Measurements from ENCODE around the gene RASA1.
A peak's percentile ranks its signal among the peaks of the same experiment; 100 is the strongest.

RASA1 gene

DNA sequence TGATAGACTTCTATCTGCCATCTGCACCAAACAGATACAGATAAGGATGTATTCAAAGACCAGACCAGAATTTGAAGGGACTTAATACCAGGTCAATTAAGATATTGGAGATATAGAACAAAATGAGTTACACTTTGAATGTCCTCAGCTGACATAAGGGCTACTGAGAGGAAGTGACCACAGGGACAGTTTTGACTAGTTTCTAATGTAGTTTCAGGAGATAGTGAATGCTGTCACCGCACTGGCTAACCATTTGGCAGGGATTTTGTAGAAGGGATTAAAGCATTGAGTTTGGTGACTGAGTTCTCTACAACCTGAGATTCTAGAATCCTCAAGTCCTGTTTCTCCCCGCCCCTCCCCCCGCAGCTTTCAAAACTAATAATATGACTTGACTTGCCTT lies 122.4 kb downstream of the RASA1 start:
- TF ChIP-seq, protein P1, sequence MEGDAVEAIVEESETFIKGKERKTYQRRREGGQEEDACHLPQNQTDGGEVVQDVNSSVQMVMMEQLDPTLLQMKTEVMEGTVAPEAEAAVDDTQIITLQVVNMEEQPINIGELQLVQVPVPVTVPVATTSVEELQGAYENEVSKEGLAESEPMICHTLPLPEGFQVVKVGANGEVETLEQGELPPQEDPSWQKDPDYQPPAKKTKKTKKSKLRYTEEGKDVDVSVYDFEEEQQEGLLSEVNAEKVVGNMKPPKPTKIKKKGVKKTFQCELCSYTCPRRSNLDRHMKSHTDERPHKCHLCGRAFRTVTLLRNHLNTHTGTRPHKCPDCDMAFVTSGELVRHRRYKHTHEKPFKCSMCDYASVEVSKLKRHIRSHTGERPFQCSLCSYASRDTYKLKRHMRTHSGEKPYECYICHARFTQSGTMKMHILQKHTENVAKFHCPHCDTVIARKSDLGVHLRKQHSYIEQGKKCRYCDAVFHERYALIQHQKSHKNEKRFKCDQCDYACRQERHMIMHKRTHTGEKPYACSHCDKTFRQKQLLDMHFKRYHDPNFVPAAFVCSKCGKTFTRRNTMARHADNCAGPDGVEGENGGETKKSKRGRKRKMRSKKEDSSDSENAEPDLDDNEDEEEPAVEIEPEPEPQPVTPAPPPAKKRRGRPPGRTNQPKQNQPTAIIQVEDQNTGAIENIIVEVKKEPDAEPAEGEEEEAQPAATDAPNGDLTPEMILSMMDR (IDR thresholded peaks at IDR 0.05), result no peak
- no peak for DNase-seq (ENCODE audit: low spot score)
- H3K4me3 ChIP-seq, result no peak overlapping the region
- no peak overlapping the region for H3K27ac ChIP-seq

DNA sequence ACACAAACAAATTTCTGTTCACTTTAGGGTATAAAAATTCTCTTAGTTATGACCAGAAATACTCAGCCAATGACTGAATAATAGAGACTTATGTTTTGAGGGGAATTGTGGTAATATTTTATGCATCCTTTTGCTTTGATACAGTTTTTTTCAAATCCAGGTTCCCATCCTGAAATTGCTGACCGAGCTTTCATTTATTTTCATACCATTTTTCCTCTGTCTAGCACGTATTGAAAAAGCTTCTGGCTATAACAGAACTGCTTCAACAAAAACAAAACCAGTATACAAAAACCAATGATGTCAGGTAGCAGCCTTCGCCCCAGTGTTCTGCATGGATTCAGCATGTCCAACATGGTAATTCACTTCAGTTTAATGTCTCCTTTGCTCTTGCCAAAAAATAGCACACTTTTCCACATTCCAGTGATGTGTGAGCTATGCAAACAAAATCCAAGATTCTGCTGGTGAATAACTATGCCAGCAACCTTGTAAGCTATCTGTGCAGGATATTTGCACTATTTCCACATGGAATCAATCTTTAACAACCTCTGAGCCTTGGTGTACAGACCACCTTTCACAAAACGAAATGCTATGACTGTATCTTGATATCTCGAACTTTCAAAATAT lies 123.0 kb downstream of the RASA1 start:
- TF ChIP-seq, protein P1 (IDR thresholded peaks at IDR 0.05), result no peak
- H3K4me3 ChIP-seq, result no peak overlapping the region
- DNase-seq (ENCODE audit: low spot score), result no peak
- peak overlapping the region in 1 of 2 donors; percentile 4 for H3K27ac ChIP-seq

DNA sequence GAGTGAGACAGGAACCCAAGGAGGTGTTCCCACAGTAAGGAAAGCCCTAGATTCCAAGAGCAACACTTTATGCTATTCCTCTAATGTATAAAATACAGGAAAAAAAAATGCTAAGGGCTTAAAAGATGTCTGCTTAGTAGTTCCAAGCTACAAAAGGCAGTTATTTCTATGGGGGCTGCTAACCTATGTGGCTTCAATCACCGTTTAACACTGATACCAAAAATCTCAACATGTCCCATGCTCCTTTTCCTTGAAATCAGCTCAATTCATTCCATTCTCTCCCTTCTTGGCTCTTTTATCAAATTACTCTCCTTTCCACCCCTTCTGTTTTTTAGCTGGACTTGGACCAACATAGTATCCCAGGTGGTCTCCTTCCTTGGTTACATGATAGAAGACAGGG lies 124.5 kb downstream of the RASA1 start:
- Histone ChIP-seq H3K27ac (peak overlapping the region in 1 of 2 donors; percentile 76), H3K4me3 (no peak overlapping the region)
- DNase-seq (ENCODE audit: low spot score), result no peak
- TF ChIP-seq, protein P1 (IDR thresholded peaks at IDR 0.05), result no peak

DNA sequence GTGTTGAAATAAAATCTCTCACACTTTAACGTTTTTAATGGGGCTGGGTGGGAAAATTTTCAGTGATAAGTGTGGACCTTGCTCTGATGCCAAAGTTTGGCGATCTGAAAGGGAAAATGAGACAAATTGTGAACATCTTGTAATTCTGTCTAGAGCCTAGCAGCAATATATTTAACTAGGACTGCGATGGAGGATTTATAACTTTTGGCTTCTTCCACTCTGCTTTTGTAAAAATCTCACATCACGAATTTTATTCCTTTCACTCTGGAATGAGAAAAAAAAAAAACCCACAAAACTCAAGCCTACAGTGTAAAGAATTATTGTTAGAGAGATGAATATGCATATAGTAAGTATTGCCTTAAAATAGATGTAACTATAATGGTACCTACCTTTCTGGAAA lies 125.1 kb downstream of the RASA1 start:
- no peak overlapping the region for H3K4me3 ChIP-seq
- no peak for DNase-seq (ENCODE audit: low spot score)
- TF ChIP-seq, protein P1 (IDR thresholded peaks at IDR 0.05), result no peak
- H3K27ac ChIP-seq, result peak overlapping the region in 1 of 2 donors; percentile 76

DNA sequence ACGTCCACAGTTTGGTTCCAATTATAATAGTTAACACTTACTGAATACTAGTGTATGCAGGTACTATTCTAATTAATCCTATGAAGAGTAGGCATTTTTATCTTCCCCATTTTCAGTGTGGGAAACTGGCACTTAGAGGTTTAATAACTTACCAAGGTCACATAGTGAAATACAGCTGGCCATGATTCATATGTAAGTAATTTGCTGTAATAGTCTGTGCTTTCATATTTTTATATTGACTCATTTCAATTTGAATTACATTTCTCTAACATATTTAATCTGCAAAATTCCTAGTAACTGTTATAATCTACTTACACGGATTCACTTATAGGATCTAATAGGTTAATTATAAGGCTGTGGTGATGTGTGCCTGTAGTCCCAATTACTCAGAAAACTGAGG lies 125.6 kb downstream of the RASA1 start:
- DNase-seq (ENCODE audit: low spot score), result no peak
- H3K27ac ChIP-seq, result peak overlapping the region in 1 of 2 donors; percentile 76
- TF ChIP-seq, protein P1 (IDR thresholded peaks at IDR 0.05), result no peak
- no peak overlapping the region for H3K4me3 ChIP-seq

DNA sequence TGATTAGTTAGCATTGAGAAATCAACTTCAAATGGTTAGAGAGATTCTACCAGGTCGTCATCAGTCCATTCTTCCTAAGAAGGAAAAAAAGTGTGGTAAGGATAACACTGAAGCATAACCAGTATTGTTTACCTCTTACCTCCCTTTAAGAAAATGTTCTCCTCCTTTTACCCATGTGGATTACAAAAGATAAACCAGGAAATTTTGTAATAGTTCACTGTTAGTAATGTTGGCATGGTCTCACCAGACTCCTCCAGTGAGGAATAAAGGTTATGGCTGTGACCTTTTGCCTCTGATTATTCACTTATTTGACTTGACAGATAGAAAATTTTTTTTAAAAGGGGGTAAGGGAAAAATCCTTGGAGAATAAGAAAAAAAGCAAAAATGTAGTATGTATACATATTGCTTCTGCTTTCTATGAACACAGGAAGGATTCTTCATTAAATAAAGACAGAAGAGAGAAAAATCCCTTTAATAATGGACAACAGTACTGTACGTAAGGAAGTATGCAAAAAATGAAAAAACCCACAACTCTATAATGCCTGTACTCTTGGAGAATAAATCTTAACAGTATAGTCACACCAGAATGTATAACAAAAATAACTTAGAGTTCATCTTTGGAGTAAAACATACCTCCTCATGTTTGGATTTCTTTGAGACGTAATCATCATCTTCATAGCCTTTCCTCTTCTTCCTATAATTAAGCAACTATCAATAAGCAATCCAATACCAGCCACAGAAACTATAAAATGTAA lies 126.9 kb downstream of the RASA1 start:
- no peak for DNase-seq (ENCODE audit: low spot score)
- TF ChIP-seq, protein P1 (IDR thresholded peaks at IDR 0.05), result no peak
- no peak overlapping the region for H3K4me3 ChIP-seq
- no peak overlapping the region for H3K27ac ChIP-seq

Data from coronary artery (tissue), 2 donors.